ENCODE results near the gene FAF1.

DNA sequence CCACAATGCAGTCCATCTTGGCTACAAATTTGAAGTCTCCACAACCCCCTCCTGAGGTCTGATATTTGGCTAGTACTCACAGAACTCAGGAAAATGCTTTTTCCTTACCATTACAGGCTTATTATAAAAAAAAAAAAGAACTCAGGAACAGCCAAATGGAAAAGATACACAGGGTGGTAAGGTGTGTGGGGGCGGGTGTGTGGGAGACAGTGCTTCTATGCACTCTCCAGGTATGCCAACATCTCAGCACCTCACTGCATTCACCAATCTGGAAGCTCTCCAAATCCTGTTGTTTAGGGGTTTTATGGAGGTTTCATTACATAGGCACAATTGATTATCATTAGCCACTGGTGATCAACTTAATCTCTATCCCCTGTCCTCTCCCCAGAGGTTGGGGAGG lies 126.9 kb downstream of the FAF1 start:
- TF ChIP-seq, protein P1, sequence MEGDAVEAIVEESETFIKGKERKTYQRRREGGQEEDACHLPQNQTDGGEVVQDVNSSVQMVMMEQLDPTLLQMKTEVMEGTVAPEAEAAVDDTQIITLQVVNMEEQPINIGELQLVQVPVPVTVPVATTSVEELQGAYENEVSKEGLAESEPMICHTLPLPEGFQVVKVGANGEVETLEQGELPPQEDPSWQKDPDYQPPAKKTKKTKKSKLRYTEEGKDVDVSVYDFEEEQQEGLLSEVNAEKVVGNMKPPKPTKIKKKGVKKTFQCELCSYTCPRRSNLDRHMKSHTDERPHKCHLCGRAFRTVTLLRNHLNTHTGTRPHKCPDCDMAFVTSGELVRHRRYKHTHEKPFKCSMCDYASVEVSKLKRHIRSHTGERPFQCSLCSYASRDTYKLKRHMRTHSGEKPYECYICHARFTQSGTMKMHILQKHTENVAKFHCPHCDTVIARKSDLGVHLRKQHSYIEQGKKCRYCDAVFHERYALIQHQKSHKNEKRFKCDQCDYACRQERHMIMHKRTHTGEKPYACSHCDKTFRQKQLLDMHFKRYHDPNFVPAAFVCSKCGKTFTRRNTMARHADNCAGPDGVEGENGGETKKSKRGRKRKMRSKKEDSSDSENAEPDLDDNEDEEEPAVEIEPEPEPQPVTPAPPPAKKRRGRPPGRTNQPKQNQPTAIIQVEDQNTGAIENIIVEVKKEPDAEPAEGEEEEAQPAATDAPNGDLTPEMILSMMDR (IDR thresholded peaks at IDR 0.05; ENCODE audit: low read depth, low read length), result no peak
- TF ChIP-seq, protein P2, sequence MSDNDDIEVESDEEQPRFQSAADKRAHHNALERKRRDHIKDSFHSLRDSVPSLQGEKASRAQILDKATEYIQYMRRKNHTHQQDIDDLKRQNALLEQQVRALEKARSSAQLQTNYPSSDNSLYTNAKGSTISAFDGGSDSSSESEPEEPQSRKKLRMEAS (IDR thresholded peaks at IDR 0.05; ENCODE audit: low read depth, low read length), result no peak
- TF ChIP-seq POLR2A (IDR thresholded peaks at IDR 0.05; ENCODE audit: extremely low read depth, insufficient read length), result no peak
